OCI-M2 (cell line): Measurements from ENCODE around the gene DCP1A.
"Not testable (repeated sequence)": the region's sequence is repeated elsewhere in the genome, so short reads cannot be mapped to it uniquely, and the experiment has no call there.

Experiments used
- DNase-seq: peaks from one replicate; lab custom pipeline; 2025; ENCODE audit not compliant: unreplicated experiment; lab: John Stamatoyannopoulos, UW

Gene DCP1A

DNA sequence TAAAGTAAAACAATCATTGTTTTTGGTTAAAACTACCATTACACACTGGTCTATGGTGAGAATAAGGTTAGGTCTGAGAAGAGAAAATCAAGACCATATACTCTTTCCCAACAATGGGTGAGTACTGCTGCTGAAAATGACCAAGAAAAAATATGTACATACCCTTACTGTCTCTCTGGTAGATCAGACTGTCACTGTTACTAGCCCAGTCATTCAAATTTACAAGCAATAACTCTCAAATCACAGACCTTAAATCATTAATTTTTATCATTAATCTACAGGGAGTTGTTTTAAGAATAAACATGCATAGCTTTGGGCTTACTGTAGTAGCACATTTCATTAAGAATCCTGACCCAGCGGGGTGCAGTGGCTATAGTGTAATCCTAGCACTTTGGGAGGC, 17.4 kb downstream of the DCP1A start:
- DNase-seq: no peak

DNA sequence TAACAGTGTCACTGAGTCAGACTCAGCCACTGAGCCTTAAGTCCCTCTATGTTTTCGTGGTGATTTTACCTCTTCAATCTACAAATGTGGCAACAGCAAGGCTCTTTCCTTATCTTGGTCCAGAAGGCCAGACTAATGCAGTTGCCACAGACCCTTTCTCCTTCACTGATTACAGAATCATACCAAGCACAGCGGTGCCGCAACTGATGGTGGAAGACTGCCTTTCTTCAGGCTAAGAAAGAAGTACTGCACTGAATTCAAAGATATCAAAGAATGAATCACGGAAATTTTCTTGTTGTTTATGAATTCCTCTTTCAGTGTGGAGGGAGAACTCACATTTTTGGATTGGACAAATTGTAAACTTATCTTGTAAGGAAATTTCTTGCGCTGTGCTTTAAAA, 18.6 kb downstream of the DCP1A start:
- no peak for DNase-seq

DNA sequence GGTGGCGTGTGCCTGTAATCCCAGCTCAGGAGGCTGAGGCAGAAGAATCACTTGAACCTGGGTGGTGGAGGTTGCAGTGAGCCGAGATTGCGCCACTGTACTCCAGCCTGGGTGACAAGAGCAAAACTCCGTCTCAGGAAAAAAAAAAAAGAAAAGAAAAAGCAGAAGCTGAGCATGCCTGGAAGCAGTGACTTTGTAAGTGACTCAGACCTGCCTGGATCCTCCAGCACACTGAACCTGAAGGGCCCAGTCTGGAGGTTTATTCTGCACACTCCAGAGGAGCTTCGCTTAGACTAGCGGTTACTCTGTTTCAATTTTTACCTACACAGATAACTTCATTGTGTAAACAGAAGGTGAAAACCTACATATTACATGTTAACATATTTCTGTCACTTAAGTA, 19.4 kb downstream of the DCP1A start:
- DNase-seq: not testable (repeated sequence)

- no peak for DNase-seq
Measured at GRCh38 chr3:53324105-53324504, 23.2 kb downstream of the DCP1A start.

- no peak for DNase-seq
Measured at GRCh38 chr3:53320697-53321096, 26.6 kb downstream of the DCP1A start.

- DNase-seq: no peak
Measured at GRCh38 chr3:53318522-53318921, 28.8 kb downstream of the DCP1A start.

GRCh38 chr3:53312832-53313231, 34.5 kb downstream of the DCP1A start:
- no peak for DNase-seq

GRCh38 chr3:53311882-53312281, 35.5 kb downstream of the DCP1A start:
- DNase-seq: no peak

- no peak for DNase-seq
Measured at GRCh38 chr3:53303957-53304356, 43.4 kb downstream of the DCP1A start.

DNA sequence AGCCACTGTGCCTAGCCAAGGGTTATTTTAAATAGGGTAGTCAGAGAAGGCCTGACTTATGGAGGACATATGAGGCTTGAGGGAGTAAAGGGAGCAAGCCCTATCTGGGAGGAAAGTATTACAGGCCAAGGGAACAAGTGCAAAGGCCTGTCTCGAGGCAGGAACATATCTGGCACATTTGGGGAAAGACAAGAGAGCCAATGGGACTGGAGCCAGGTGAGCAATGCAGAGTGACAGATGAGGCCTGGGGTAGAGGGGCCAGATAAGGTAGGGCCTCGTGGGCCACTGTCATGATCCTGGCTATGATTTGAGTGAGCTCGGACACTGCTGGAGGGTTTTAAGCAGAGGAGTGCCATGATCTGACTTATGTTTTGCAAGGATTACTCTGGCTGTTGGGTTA, 43.8 kb downstream of the DCP1A start:
- DNase-seq: no peak

GRCh38 chr3:53300826-53301225, 46.5 kb downstream of the DCP1A start:
- no peak for DNase-seq

GRCh38 chr3:53299611-53300023, 47.7 kb downstream of the DCP1A start:
- peak; percentile 15 for DNase-seq

- DNase-seq: no peak
Measured at GRCh38 chr3:53295410-53295809, 51.9 kb downstream of the DCP1A start.

DNA sequence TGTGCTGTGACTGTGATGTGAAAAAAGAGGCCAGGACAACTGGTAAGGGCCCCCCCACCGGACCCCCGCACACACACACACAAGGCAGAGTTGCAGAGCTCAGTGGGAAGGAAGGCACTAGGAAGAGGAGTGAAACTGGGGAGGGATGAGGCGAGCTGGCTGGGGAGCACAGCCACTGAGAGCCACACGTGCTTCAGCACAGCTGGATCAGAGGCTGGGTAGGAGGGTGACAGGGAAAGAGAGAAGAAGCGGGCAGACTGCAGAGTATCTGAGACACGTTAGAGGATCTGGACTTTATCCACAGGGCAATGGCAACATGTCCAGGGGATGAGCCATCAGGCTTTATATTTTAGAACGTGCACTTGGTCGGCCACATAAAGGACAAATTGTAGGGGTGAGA, 53.5 kb downstream of the DCP1A start:
- no peak for DNase-seq

GRCh38 chr3:53288214-53288613, 59.1 kb downstream of the DCP1A start:
- no peak for DNase-seq

DNA sequence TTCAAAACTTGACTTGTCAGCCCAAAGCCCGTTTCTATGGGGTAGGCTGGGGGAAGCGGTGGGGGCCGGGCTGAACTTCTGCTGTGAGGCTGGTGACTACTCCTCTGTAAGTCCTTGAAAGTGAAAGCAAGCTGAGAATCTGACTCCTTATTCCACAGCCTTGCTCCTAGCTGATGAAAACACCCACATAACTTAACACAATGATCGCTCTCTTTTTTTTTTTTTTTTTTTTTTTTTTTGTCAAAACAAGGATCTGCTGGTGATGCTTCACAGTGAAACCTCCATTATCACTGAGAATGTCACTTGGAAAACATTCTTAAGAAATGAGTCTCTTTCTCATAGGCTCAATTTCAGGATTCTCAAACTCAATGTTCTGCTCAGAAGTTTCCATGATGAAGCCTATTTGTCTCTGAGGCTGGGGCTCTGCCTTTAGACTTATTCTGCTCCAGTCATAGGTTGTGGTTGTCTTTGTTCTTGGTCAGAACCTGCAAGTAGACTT, 60.2 kb downstream of the DCP1A start:
- DNase-seq: no peak

DNA sequence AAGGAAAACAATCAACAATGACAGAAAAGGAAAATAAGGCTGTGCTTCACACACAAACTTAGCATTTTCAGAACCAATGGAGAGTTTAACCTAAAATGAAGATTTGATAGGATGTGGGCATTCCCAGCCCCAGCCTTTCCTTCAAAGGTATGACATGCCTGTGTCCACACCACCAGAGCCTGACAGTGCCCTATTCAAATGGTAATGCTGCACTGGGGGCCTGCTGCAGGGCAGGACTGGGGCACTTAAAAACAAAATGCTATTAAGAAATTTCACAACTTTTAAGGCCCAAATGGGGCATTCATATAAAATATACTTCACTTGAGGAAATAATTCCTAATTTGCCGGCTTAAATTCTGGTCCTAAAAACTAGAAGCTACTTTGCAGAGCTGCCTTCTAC, 60.6 kb downstream of the DCP1A start:
- no peak for DNase-seq

GRCh38 chr3:53282581-53282980, 64.8 kb downstream of the DCP1A start:
- no peak for DNase-seq

- no peak for DNase-seq
Measured at GRCh38 chr3:53278667-53279066, 68.7 kb downstream of the DCP1A start.

GRCh38 chr3:53274938-53275605, 72.3 kb downstream of the DCP1A start:
- no peak for DNase-seq

DNA sequence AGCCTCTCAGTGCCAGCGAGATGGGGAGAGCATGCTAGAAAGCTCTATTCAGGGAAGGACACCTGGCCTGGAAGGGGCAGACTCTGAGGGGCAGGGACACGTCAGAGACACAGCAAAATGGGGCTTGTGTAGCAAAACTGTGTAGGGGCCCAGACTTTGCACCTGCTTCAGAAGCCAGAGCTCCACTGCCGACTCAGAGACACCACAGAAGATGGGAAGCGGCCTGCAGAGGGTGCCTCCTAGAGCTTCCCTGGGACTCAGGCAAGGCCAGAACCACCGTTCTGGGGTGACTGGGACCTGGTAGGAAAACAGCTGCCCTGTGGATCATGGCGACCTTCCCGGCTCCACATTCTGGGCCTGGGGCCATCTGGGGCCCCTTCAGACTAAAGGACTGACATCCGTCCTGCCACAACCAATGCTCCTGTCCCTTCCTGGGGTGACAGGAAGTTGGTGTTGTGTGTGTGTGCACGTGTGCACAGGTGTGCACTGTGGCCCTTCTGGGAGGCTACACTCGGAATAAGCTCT, 74.1 kb downstream of the DCP1A start:
- DNase-seq: no peak

- DNase-seq: peak; percentile 57
Measured at GRCh38 chr3:53269888-53270880, 77.2 kb downstream of the DCP1A start.
